Glutamatergic neuron (in vitro differentiated cells): Measurements from ENCODE around the gene FSD1. TPM values are rescaled to one million over a fixed set of nuclear protein-coding genes. Genes with fewer than 3 reads are reported as not detected.
"Not testable (repeated sequence)": the region's sequence is repeated elsewhere in the genome, so short reads cannot be mapped to it uniquely, and the experiment has no call there.

Experiments used
- DNase-seq: peaks from one replicate; pipeline ENCODE4 v3.0.0; 2022
- H3K27ac Mint-ChIP-seq: one replicate; pipeline ENCODE4 v1.8.0; 2020; ENCODE audit warnings: mild to moderate bottlenecking, mixed read lengths, inconsistent platforms; ENCODE audit not compliant: unreplicated experiment
- H3K27me3 Mint-ChIP-seq: one replicate; pipeline ENCODE4 v1.8.0; 2020; ENCODE audit warnings: mild to moderate bottlenecking, moderate library complexity, mixed read lengths, inconsistent platforms; ENCODE audit not compliant: unreplicated experiment
- H3K36me3 Mint-ChIP-seq: one replicate; pipeline ENCODE4 v1.8.0; 2020; ENCODE audit warnings: mild to moderate bottlenecking, mixed read lengths, inconsistent platforms; ENCODE audit not compliant: unreplicated experiment
- H3K4me1 Mint-ChIP-seq: one replicate; pipeline ENCODE4 v1.8.0; 2020; ENCODE audit warnings: mild to moderate bottlenecking, low read depth, mixed read lengths, inconsistent platforms; ENCODE audit not compliant: unreplicated experiment
- H3K4me3 Mint-ChIP-seq: one replicate; pipeline ENCODE4 v1.8.0; 2020; ENCODE audit warnings: mild to moderate bottlenecking, mixed read lengths, inconsistent platforms; ENCODE audit not compliant: unreplicated experiment
- H3K9me3 Mint-ChIP-seq: one replicate; pipeline ENCODE4 v1.8.0; 2020; ENCODE audit warnings: mild to moderate bottlenecking, moderate library complexity, mixed read lengths, inconsistent platforms; ENCODE audit not compliant: unreplicated experiment
- CTCF ChIP-seq: fragments of 200-600 bp; sonication (generic); IDR thresholded peaks from one replicate; pipeline ENCODE4 v1.5.0; 2021; ENCODE audit not compliant: partially characterized antibody, unreplicated experiment
- total RNA-seq: library from RNA; stranded (reverse); fragmentation: NEBNext Ultra II Directional; extraction: Animal tissue kit (Norgen Biotek cat#: 25700); gene quantifications from one replicate; pipeline ENCODE4 v1.2.1, GENCODE V29; 2021; ENCODE audit not compliant: unreplicated experiment

Gene FSD1
- total RNA-seq, 1 donor from 2014 or later, result 156 TPM

- peaks cover 6% of the 10 kb centered on the region for H3K9me3 Mint-ChIP-seq
- H3K36me3 Mint-ChIP-seq, result no peaks in the 10 kb centered on the region
- H3K4me1 Mint-ChIP-seq, result peaks cover 3% of the 10 kb centered on the region
- no peak for TF ChIP-seq CTCF
- peaks cover 8% of the 10 kb centered on the region for H3K27me3 Mint-ChIP-seq
- DNase-seq, result no peak
- H3K27ac Mint-ChIP-seq, result no peak overlapping the region
- no peak overlapping the region for H3K4me3 Mint-ChIP-seq
These were observed 41.1 kb downstream of the FSD1 start for GRCh38 chr19:4345342-4346019.

GRCh38 chr19:4346020-4346383, 41.6 kb downstream of the FSD1 start:
- TF ChIP-seq CTCF, result no peak
- H3K36me3 Mint-ChIP-seq, result no peaks in the 10 kb centered on the region

GRCh38 chr19:4347521-4347920, 43.1 kb downstream of the FSD1 start:
- no peaks in the 10 kb centered on the region for H3K4me1 Mint-ChIP-seq
- no peak overlapping the region for H3K27ac Mint-ChIP-seq
- no peak for DNase-seq
- H3K9me3 Mint-ChIP-seq, result peaks cover 5% of the 10 kb centered on the region
- peaks cover 8% of the 10 kb centered on the region for H3K27me3 Mint-ChIP-seq
- H3K36me3 Mint-ChIP-seq, result no peaks in the 10 kb centered on the region
- no peak for TF ChIP-seq CTCF
- H3K4me3 Mint-ChIP-seq, result no peak overlapping the region

More at GRCh38 chr19:4346020-4346383, 41.6 kb downstream of the FSD1 start:
- Mint-ChIP-seq H3K27ac (no peak overlapping the region), H3K27me3 (peaks cover 10% of the 10 kb centered on the region), H3K4me3 (no peak overlapping the region), H3K4me1 (peaks cover 3% of the 10 kb centered on the region), H3K9me3 (peaks cover 6% of the 10 kb centered on the region)
- DNase-seq, result no peak

GRCh38 chr19:4349225-4349624, 44.8 kb downstream of the FSD1 start:
- H3K36me3 Mint-ChIP-seq, H3K27me3 Mint-ChIP-seq, H3K9me3 Mint-ChIP-seq, H3K4me3 Mint-ChIP-seq, DNase-seq, H3K27ac Mint-ChIP-seq, H3K4me1 Mint-ChIP-seq: not testable (repeated sequence)

- no peaks in the 10 kb centered on the region for H3K4me1 Mint-ChIP-seq
- H3K27me3 Mint-ChIP-seq, result peaks cover 1% of the 10 kb centered on the region
- no peaks in the 10 kb centered on the region for H3K9me3 Mint-ChIP-seq
- TF ChIP-seq CTCF, result no peak
- DNase-seq, result no peak
- no peak overlapping the region for H3K4me3 Mint-ChIP-seq
- no peaks in the 10 kb centered on the region for H3K36me3 Mint-ChIP-seq
- H3K27ac Mint-ChIP-seq, result no peak overlapping the region
These were observed 45.7 kb downstream of the FSD1 start for GRCh38 chr19:4350111-4350510.
